ENCODE measurements around the gene IKZF3. TPM values are rescaled to one million over a fixed set of nuclear protein-coding genes. Genes with fewer than 3 reads are reported as not detected.

The IKZF3 gene
- total RNA-seq, 1 donor from 2014 or later: 8.2 TPM

DNA sequence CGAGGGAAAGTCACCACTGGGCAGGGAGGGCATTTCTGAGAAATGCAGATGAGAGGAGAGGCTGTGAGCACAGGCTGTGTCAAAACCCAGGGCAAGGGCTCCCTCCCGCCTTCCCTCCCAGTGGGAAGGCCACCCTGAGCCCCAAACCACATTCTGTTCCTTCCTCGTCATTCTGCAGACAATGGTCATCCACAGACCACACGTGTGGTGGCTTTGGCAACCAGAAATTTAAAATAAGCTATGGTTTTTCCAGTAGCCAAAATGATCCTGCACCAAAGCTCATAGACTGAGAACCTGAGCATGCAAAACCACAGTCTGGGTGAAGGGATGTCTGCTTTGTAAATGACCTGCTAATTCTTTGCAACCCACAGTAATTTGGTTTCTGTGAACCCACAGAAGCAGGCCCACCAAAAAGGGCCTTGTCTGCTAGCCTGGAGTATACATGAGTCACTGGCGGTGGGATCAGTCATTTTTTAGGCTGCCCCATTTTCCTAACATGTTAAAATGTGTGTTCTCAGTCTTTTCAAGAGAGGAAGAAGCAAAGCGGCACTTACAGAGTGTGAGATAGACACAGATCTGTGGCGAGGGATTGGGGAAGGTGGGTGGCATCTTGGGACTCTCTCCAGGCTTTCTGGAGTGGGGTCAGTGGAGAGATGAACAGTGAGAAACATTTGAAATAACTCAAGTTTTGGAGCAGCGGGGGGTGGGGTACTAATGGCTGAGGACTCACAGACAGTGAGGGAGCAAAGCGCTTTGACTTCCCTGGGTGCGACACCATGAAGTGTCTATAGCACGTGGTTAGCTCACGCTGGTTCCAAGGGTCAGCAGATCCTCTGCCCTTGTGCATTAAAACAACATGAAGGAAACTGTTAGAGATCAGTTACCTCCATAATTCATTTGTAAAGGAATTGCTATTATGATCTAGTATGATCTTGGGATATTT, 105.9 kb downstream of the IKZF3 start:
- Histone ChIP-seq H3K27me3 (no peaks in the 10 kb centered on the region), H3K27ac (no peak overlapping the region), H3K9me3 (no peaks in the 10 kb centered on the region), H3K4me3 (no peak overlapping the region), H3K36me3 (no peaks in the 10 kb centered on the region), H3K4me1 (peaks cover 10% of the 10 kb centered on the region)
- TF ChIP-seq, protein P1, sequence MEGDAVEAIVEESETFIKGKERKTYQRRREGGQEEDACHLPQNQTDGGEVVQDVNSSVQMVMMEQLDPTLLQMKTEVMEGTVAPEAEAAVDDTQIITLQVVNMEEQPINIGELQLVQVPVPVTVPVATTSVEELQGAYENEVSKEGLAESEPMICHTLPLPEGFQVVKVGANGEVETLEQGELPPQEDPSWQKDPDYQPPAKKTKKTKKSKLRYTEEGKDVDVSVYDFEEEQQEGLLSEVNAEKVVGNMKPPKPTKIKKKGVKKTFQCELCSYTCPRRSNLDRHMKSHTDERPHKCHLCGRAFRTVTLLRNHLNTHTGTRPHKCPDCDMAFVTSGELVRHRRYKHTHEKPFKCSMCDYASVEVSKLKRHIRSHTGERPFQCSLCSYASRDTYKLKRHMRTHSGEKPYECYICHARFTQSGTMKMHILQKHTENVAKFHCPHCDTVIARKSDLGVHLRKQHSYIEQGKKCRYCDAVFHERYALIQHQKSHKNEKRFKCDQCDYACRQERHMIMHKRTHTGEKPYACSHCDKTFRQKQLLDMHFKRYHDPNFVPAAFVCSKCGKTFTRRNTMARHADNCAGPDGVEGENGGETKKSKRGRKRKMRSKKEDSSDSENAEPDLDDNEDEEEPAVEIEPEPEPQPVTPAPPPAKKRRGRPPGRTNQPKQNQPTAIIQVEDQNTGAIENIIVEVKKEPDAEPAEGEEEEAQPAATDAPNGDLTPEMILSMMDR (IDR thresholded peaks at IDR 0.05): no peak
- DNase-seq: no peak
- intact Hi-C loops (cut with DNase I): loop anchor here (10.0 kb wide), 1 partner anchor 133 kb away; the partner anchor contains the start of gene PPP1R1B
- no peak for ATAC-seq

DNA sequence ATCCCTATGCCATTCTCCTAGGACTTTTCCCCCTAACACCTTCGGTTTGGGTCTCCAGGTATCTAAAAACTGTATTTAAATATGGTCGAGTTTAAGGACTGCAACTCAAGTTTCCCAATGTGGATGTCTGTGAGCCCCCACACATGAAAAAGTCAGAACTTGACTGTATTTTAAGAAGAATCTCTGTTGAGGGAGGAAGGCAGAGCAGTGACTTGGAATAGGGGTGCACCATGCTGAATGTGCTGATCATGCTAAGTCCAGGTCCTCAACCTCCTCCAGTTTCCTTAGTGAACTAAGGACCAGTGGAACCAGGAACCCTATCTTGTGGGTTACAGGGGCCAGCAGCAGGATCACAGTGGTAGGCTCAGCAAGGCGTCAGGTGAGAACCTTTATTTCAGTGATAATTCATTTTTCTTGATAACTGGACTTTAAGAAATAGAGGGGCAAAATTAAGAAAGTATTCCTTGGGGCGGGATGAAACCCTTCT, 106.9 kb downstream of the IKZF3 start:
- TF ChIP-seq, protein P1 (IDR thresholded peaks at IDR 0.05): no peak
- Histone ChIP-seq H3K27ac (no peak overlapping the region), H3K9me3 (no peaks in the 10 kb centered on the region), H3K36me3 (no peaks in the 10 kb centered on the region), H3K4me3 (no peak overlapping the region), H3K27me3 (no peaks in the 10 kb centered on the region), H3K4me1 (peaks cover 13% of the 10 kb centered on the region)
- intact Hi-C loops (cut with DNase I): loop anchor here (10.0 kb wide), 1 partner anchor 132 kb away; the partner anchor contains the start of gene PPP1R1B
- ATAC-seq (no peak), DNase-seq (no peak)

DNA sequence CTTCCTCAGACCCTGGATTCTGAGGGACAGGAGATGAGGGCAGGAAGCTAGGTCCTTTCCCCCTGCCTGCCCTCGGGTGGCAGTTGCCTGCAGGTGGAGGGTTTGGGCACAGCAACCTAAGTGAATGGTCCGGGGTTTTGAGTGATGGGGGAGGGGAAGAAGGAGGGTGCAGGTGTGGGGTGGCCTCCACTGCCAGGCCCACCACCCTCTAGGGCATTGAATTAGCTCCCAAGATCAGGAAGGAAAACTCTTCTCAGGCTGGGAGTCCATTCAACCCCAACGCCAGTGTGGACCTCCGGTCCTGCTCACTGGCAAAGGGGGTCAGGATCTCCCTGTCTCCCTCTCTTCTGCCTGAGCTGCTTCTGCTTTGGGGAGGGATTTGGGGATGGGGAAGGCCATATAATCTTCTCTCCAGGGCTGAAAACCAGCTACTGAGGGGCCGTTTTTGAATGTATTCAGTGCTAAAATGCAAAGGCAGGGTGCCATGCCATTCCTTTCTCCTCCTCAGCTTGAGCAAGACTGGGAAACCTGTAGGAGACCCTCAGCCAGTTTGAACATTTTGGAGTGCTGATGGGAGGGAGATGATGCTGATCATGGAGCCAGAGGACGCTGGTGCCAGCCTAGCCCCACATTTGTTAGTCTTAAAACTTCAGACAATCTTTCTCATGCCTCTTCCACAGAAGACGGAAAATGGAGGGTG, 107.6 kb downstream of the IKZF3 start:
- no peak overlapping the region for H3K27ac ChIP-seq
- H3K9me3 ChIP-seq: no peaks in the 10 kb centered on the region
- no peaks in the 10 kb centered on the region for H3K27me3 ChIP-seq
- H3K4me1 ChIP-seq: peaks cover 13% of the 10 kb centered on the region
- H3K36me3 ChIP-seq: no peaks in the 10 kb centered on the region
- DNase-seq (no peak), ATAC-seq (no peak)
- no peak overlapping the region for H3K4me3 ChIP-seq
- intact Hi-C loops (cut with DNase I): loop anchor here (10.0 kb wide), 1 partner anchor 132 kb away; the partner anchor contains the start of gene PPP1R1B
- TF ChIP-seq, protein P1 (IDR thresholded peaks at IDR 0.05): no peak

DNA sequence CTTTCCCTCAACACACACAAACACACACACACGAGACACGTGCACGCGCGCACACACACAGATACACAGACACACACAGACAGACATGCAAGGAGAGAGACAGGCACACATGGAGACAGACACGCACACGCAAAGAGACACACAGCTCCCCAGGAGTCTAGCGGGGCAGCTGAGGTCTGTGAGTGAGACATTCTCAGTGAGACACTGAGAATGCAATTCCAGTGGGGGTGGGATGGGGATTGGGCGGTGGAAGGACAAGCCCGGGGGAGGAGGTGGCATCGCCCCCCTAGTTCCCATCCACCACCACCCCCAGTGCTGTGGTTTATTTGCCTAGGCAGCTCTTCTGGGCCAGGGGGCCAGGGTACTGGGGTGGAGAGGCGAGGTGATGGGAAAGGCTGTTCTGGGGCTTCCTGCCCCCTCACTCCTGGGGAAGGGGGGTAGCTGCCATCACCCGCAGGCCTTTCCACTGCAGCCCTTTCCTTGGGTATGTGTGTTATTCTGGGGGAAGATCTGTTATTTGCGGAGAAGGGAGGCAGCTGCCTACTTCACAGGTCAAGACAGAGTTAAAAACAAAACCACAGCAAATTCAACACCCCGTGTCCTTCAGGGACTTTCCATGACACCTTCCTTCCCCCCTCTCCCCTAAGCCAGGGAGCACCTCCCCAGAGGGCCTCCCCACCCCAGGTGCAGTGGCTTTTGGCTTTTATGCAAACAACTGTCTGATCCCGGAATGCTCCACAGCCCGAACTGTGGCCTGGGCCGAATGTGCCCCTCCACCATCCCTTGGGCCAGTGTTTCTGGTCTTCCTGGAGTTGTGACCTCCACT, 108.3 kb downstream of the IKZF3 start:
- DNase-seq (no peak), ATAC-seq (no peak)
- intact Hi-C loops (cut with DNase I): loop anchor here (10.0 kb wide), 1 partner anchor 131 kb away; the partner anchor contains the start of gene PPP1R1B

More for the DNA sequence above, 108.3 kb downstream of the IKZF3 start:
- Histone ChIP-seq H3K4me1 (peaks cover 13% of the 10 kb centered on the region), H3K36me3 (no peaks in the 10 kb centered on the region), H3K27me3 (no peaks in the 10 kb centered on the region), H3K4me3 (no peak overlapping the region), H3K27ac (peak overlapping the region; percentile 98), H3K9me3 (no peaks in the 10 kb centered on the region)
- TF ChIP-seq, protein P1 (IDR thresholded peaks at IDR 0.05): no peak

Measured in upper lobe of right lung (tissue), 1 donor.